Epithelial cell of proximal tubule (primary cell): Measurements from ENCODE around the gene UBE2O. TPM values are rescaled to one million over a fixed set of nuclear protein-coding genes. Genes with fewer than 3 reads are reported as not detected.

Experiments
- DNase-seq: peaks from one replicate; pipeline ENCODE4 v3.0.0-alpha.2; 2011; ENCODE audit warnings: low read depth
- H3K4me3 ChIP-seq: 2 replicates; pipeline ENCODE4 v1.5.1; 2011; ENCODE audit warnings: low read depth, mild to moderate bottlenecking, low read length
- CTCF ChIP-seq: conservative IDR thresholded peaks from 2 replicates; pipeline ENCODE4 v1.5.1; 2012; ENCODE audit warnings: low read depth, mild to moderate bottlenecking, low read length
- total RNA-seq: library from RNA; depleted of rRNA; stranded (reverse); fragments of >200 nt; gene quantifications from 2 replicates; pipeline ENCODE4 v1.2.3, GENCODE V29; 2015

Gene UBE2O
- total RNA-seq, 1 donor from 2014 or later: 15.6 TPM

- no peak overlapping the region for H3K4me3 ChIP-seq
- DNase-seq: no peak
- peak; percentile 60 for TF ChIP-seq CTCF
Measured at GRCh38 chr17:76432712-76433336, 20.1 kb downstream of the UBE2O start.

GRCh38 chr17:76432004-76432403, 20.9 kb downstream of the UBE2O start:
- no peak overlapping the region for H3K4me3 ChIP-seq
- TF ChIP-seq CTCF: no peak

DNA sequence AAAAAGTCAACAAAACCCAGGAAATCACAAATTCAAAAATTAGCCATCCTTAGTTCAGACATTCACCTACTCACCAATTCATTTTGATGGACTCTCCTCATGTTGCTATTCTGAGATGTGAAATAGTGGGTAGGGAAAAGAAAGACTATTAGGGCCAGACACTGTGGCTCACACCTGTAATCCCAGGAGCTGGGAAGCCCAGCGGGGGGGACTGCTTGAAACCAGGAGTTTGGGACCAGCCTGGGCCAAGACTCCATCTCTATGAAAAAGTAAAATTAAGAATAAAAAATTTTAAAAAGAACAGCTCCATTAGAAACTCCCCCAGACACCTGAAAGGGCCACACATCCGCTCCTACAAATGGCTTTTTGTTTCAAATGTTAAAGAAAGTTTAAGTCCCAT, 21.4 kb downstream of the UBE2O start:
- H3K4me3 ChIP-seq: no peak overlapping the region
- no peak for TF ChIP-seq CTCF
- DNase-seq: no peak

More at GRCh38 chr17:76432004-76432403, 20.9 kb downstream of the UBE2O start:
- no peak for DNase-seq

DNA sequence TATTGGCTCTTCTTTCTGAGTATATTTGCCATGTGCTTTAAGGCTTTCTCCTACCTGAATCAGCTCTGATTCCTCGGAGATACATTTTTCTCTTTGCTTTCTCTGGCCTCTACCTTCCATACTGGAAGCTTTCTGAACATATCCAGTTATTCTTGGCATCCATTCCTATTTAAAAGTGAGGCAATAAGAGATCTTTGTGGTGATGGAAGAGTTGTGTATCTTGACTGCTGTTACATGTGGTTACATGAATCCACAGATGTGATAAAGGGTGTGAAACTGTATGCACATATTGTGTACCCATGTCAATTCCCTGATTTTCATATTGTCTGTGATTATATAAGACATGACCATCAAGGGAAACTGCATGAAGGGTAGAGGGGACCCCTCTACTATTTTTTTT, 24.4 kb downstream of the UBE2O start:
- H3K4me3 ChIP-seq: no peak overlapping the region
- DNase-seq: no peak
- no peak for TF ChIP-seq CTCF

DNA sequence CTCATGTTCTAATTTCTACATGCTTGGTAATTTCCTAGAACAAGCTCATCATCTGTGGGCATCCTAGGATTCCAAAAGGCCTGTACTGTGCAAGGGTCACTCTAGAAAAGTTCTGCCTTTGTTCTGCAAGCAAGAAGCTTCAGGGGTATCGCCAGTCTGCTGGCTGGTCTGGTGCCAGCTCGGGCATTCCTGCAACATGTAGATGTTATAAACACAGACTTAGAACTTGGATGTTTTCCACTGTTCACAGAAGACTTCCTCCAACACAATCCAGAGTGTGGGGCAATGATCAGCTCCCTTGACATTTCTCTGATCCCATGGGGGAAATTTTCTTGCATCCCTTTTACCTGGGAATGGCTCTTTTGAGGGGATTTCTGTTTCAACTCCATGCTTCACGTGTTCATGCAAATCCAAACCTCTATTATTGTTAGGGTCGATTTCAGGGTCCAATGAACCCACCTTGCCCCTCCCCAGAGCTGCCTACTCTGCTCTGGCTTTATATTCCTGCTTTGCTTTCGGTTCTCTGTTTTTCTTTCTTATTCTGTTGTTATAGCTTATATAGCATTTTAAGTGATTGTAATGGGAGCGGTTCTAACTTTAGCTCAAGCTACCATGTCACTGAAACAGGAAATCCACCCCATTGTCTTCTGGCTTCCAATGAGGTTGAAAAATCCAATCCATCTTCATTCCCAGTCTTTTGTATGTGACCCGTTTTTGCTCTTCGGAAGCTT, 25.3 kb downstream of the UBE2O start:
- peak; percentile 59 for DNase-seq
- H3K4me3 ChIP-seq: no peak overlapping the region
- TF ChIP-seq CTCF: no peak

GRCh38 chr17:76426853-76427252, 26.1 kb downstream of the UBE2O start:
- no peak for TF ChIP-seq CTCF
- H3K4me3 ChIP-seq: no peak overlapping the region
- DNase-seq: no peak

DNA sequence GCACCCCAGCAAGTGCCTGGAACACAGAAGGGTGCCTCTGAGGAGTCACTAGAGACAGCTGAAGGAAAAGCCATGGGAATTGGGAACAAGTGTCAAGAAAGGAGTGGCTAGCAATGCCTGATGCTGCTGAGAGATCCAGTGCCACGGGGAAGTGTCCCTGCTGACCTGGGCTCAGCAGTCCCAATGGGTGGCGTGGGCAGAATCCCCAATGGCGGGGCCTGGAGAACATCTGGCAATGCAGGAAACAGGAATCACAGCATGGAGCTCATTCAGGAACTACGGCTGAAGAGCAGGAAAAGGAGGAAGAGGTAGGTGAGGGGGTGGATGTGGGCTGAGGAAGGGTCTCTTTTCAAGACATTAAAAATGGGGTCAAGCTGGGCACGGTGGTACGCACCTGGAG, 30.1 kb downstream of the UBE2O start:
- TF ChIP-seq CTCF: no peak
- no peak overlapping the region for H3K4me3 ChIP-seq
- no peak for DNase-seq
